Effector memory CD8-positive, alpha-beta T cell (primary cell): ENCODE measurements around the gene IMPA2.

Source experiments
- ATAC-seq: fragments of 150-1000 bp; cut with Tn5 transposase; replicated peaks from 2 replicates; pipeline ENCODE4 v1.10.0; 2021; ENCODE audit warnings: mild to moderate bottlenecking, moderate library complexity
- DNase-seq, 3 experiments: peaks; one replicate each; pipeline ENCODE4 v3.0.0; 2021
- H3K27ac Mint-ChIP-seq, 2 donors: one replicate each; pipeline ENCODE4 v1.8.0; 2022; ENCODE audit warnings: mild to moderate bottlenecking in 2 of 2, mixed read lengths in 2 of 2, moderate library complexity in 2 of 2
- H3K27me3 Mint-ChIP-seq, 2 donors: one replicate each; pipeline ENCODE4 v1.8.0; 2022; ENCODE audit warnings: mixed read lengths in 2 of 2
- H3K36me3 Mint-ChIP-seq: one replicate; pipeline ENCODE4 v1.8.0; 2022; ENCODE audit warnings: mild to moderate bottlenecking, moderate library complexity, mixed read lengths; ENCODE audit not compliant: insufficient read depth
- H3K4me1 Mint-ChIP-seq, 2 donors: one replicate each; pipeline ENCODE4 v1.8.0; 2022; ENCODE audit warnings: low read depth in 2 of 2, mixed read lengths in 2 of 2
- H3K4me3 Mint-ChIP-seq, 2 donors: one replicate each; pipeline ENCODE4 v1.8.0; 2022; ENCODE audit warnings: mild to moderate bottlenecking in 2 of 2, mixed read lengths in 2 of 2, moderate library complexity in 2 of 2
- H3K9me3 Mint-ChIP-seq, 2 donors: one replicate each; pipeline ENCODE4 v1.8.0; 2022; ENCODE audit warnings: mixed read lengths in 2 of 2

The IMPA2 gene

GRCh38 chr18:11987527-11987926 is 6.2 kb downstream of the IMPA2 start:
- Mint-ChIP-seq H3K36me3 (peaks cover 7% of the 10 kb centered on the region), H3K27me3 (no peaks in the 10 kb centered on the region), H3K27ac (no peak overlapping the region), H3K4me1 (peaks cover 0 to 5% of the 10 kb centered on the region in 2 donors), H3K9me3 (no peaks in the 10 kb centered on the region), H3K4me3 (no peak overlapping the region)
- DNase-seq (no peak), ATAC-seq (no peak)

GRCh38 chr18:11989174-11989573 is 7.9 kb downstream of the IMPA2 start:
- H3K27me3 Mint-ChIP-seq = no peaks in the 10 kb centered on the region
- no peak overlapping the region for H3K27ac Mint-ChIP-seq
- DNase-seq (no peak), ATAC-seq (no peak)
- H3K4me3 Mint-ChIP-seq = no peak overlapping the region
- H3K4me1 Mint-ChIP-seq = peaks cover 0 to 5% of the 10 kb centered on the region in 2 donors
- H3K36me3 Mint-ChIP-seq = peaks cover 3% of the 10 kb centered on the region
- no peaks in the 10 kb centered on the region for H3K9me3 Mint-ChIP-seq

GRCh38 chr18:11989966-11990380 is 8.7 kb downstream of the IMPA2 start:
- no peak for DNase-seq
- H3K9me3 Mint-ChIP-seq = no peaks in the 10 kb centered on the region
- peaks cover 3% of the 10 kb centered on the region for H3K36me3 Mint-ChIP-seq

GRCh38 chr18:11990539-11990938 is 9.2 kb downstream of the IMPA2 start:
- H3K27ac Mint-ChIP-seq = no peak overlapping the region
- no peaks in the 10 kb centered on the region for H3K27me3 Mint-ChIP-seq
- no peaks in the 10 kb centered on the region for H3K9me3 Mint-ChIP-seq
- no peak for DNase-seq
- ATAC-seq = no peak
- H3K4me3 Mint-ChIP-seq = no peak overlapping the region
- peaks cover 2 to 9% of the 10 kb centered on the region in 2 donors for H3K4me1 Mint-ChIP-seq
- peaks cover 3% of the 10 kb centered on the region for H3K36me3 Mint-ChIP-seq

More at GRCh38 chr18:11989966-11990380, 8.7 kb downstream of the IMPA2 start:
- no peak overlapping the region for H3K4me3 Mint-ChIP-seq
- peaks cover 0 to 5% of the 10 kb centered on the region in 2 donors for H3K4me1 Mint-ChIP-seq
- no peak for ATAC-seq
- peak overlapping the region in 1 of 2 donors; percentile 2 for H3K27ac Mint-ChIP-seq
- no peaks in the 10 kb centered on the region for H3K27me3 Mint-ChIP-seq

- Mint-ChIP-seq H3K27me3 (no peaks in the 10 kb centered on the region), H3K4me3 (no peak overlapping the region), H3K27ac (peak overlapping the region in 1 of 2 donors; percentile 25), H3K4me1 (peaks cover 5 to 12% of the 10 kb centered on the region in 2 donors), H3K36me3 (peaks cover 1% of the 10 kb centered on the region), H3K9me3 (no peaks in the 10 kb centered on the region)
- DNase-seq (no peak), ATAC-seq (peak; percentile 29)
These were observed 9.9 kb downstream of the IMPA2 start for GRCh38 chr18:11991021-11991795.

- ATAC-seq (no peak), DNase-seq (no peak)
- H3K4me3 Mint-ChIP-seq = no peak overlapping the region
- no peaks in the 10 kb centered on the region for H3K27me3 Mint-ChIP-seq
- no peaks in the 10 kb centered on the region for H3K36me3 Mint-ChIP-seq
- H3K9me3 Mint-ChIP-seq = no peaks in the 10 kb centered on the region
- no peak overlapping the region for H3K27ac Mint-ChIP-seq
- peaks cover 5 to 12% of the 10 kb centered on the region in 2 donors for H3K4me1 Mint-ChIP-seq
These were observed 10.9 kb downstream of the IMPA2 start for GRCh38 chr18:11992096-11992790.

GRCh38 chr18:11993264-11993916 is 12.1 kb downstream of the IMPA2 start:
- Mint-ChIP-seq H3K27me3 (no peaks in the 10 kb centered on the region), H3K9me3 (no peaks in the 10 kb centered on the region), H3K36me3 (peaks cover 3% of the 10 kb centered on the region), H3K4me3 (no peak overlapping the region), H3K4me1 (peaks cover 5 to 12% of the 10 kb centered on the region in 2 donors), H3K27ac (no peak overlapping the region)
- DNase-seq (no peak), ATAC-seq (no peak)

GRCh38 chr18:11994336-11994702 is 13.0 kb downstream of the IMPA2 start:
- H3K27ac Mint-ChIP-seq = no peak overlapping the region
- H3K9me3 Mint-ChIP-seq = no peaks in the 10 kb centered on the region
- no peaks in the 10 kb centered on the region for H3K27me3 Mint-ChIP-seq
- ATAC-seq (no peak), DNase-seq (no peak)
- no peak overlapping the region for H3K4me3 Mint-ChIP-seq
- H3K4me1 Mint-ChIP-seq = peaks cover 5 to 12% of the 10 kb centered on the region in 2 donors
- peaks cover 3% of the 10 kb centered on the region for H3K36me3 Mint-ChIP-seq

GRCh38 chr18:11994703-11995444 is 13.6 kb downstream of the IMPA2 start:
- no peak for DNase-seq
- H3K4me3 Mint-ChIP-seq = peak overlapping the region in 1 of 2 donors; percentile 56
- no peak for ATAC-seq
- peak overlapping the region in 1 of 2 donors; percentile 62 for H3K27ac Mint-ChIP-seq
- peaks cover 3% of the 10 kb centered on the region for H3K36me3 Mint-ChIP-seq
- H3K4me1 Mint-ChIP-seq = peaks cover 5 to 12% of the 10 kb centered on the region in 2 donors
- no peaks in the 10 kb centered on the region for H3K27me3 Mint-ChIP-seq
- H3K9me3 Mint-ChIP-seq = no peaks in the 10 kb centered on the region

GRCh38 chr18:11995445-11996189 is 14.3 kb downstream of the IMPA2 start:
- Mint-ChIP-seq H3K9me3 (no peaks in the 10 kb centered on the region), H3K36me3 (peaks cover 7% of the 10 kb centered on the region), H3K27me3 (no peaks in the 10 kb centered on the region), H3K27ac (peak overlapping the region; percentile 30 to 62), H3K4me3 (peak overlapping the region in 1 of 2 donors; percentile 56), H3K4me1 (peaks cover 5 to 12% of the 10 kb centered on the region in 2 donors)
- ATAC-seq (peak; percentile 88), DNase-seq (peak; percentile 36 to 44 (median 39))

GRCh38 chr18:11996190-11996754 is 15.0 kb downstream of the IMPA2 start:
- peak overlapping the region; percentile 30 to 62 for H3K27ac Mint-ChIP-seq
- DNase-seq = no peak
- H3K9me3 Mint-ChIP-seq = no peaks in the 10 kb centered on the region
- H3K4me1 Mint-ChIP-seq = peaks cover 5 to 10% of the 10 kb centered on the region in 2 donors
- H3K27me3 Mint-ChIP-seq = no peaks in the 10 kb centered on the region
- ATAC-seq = no peak
- no peak overlapping the region for H3K4me3 Mint-ChIP-seq
- H3K36me3 Mint-ChIP-seq = peaks cover 8% of the 10 kb centered on the region

- H3K36me3 Mint-ChIP-seq = peaks cover 8% of the 10 kb centered on the region
- H3K27ac Mint-ChIP-seq = no peak overlapping the region
- DNase-seq (no peak), ATAC-seq (no peak)
- H3K4me1 Mint-ChIP-seq = peaks cover 5 to 8% of the 10 kb centered on the region in 2 donors
- H3K27me3 Mint-ChIP-seq = no peaks in the 10 kb centered on the region
- no peak overlapping the region for H3K4me3 Mint-ChIP-seq
- H3K9me3 Mint-ChIP-seq = no peaks in the 10 kb centered on the region
These were observed 15.6 kb downstream of the IMPA2 start for GRCh38 chr18:11996907-11997306.
